Glutamatergic neuron (in vitro differentiated cells): ENCODE measurements around the gene COMMD1. TPM values are rescaled to one million over a fixed set of nuclear protein-coding genes. Genes with fewer than 3 reads are reported as not detected.

ENCODE experiments used
- DNase-seq: peaks from one replicate; pipeline ENCODE4 v3.0.0; 2022
- H3K27ac Mint-ChIP-seq: one replicate; pipeline ENCODE4 v1.8.0; 2020; ENCODE audit warnings: mild to moderate bottlenecking, mixed read lengths, inconsistent platforms; ENCODE audit not compliant: unreplicated experiment
- H3K27me3 Mint-ChIP-seq: one replicate; pipeline ENCODE4 v1.8.0; 2020; ENCODE audit warnings: mild to moderate bottlenecking, moderate library complexity, mixed read lengths, inconsistent platforms; ENCODE audit not compliant: unreplicated experiment
- H3K36me3 Mint-ChIP-seq: one replicate; pipeline ENCODE4 v1.8.0; 2020; ENCODE audit warnings: mild to moderate bottlenecking, mixed read lengths, inconsistent platforms; ENCODE audit not compliant: unreplicated experiment
- H3K4me1 Mint-ChIP-seq: one replicate; pipeline ENCODE4 v1.8.0; 2020; ENCODE audit warnings: mild to moderate bottlenecking, low read depth, mixed read lengths, inconsistent platforms; ENCODE audit not compliant: unreplicated experiment
- H3K4me3 Mint-ChIP-seq: one replicate; pipeline ENCODE4 v1.8.0; 2020; ENCODE audit warnings: mild to moderate bottlenecking, mixed read lengths, inconsistent platforms; ENCODE audit not compliant: unreplicated experiment
- H3K9me3 Mint-ChIP-seq: one replicate; pipeline ENCODE4 v1.8.0; 2020; ENCODE audit warnings: mild to moderate bottlenecking, moderate library complexity, mixed read lengths, inconsistent platforms; ENCODE audit not compliant: unreplicated experiment
- CTCF ChIP-seq: fragments of 200-600 bp; sonication (generic); IDR thresholded peaks from one replicate; pipeline ENCODE4 v1.5.0; 2021; ENCODE audit not compliant: partially characterized antibody, unreplicated experiment
- total RNA-seq: library from RNA; stranded (reverse); fragmentation: NEBNext Ultra II Directional; extraction: Animal tissue kit (Norgen Biotek cat#: 25700); gene quantifications from one replicate; pipeline ENCODE4 v1.2.1, GENCODE V29; 2021; ENCODE audit not compliant: unreplicated experiment

COMMD1 gene
- total RNA-seq, 1 donor from 2014 or later: 48.2 TPM

GRCh38 chr2:62045017-62045543 is 139.6 kb downstream of the COMMD1 start:
- peaks cover 5% of the 10 kb centered on the region for H3K36me3 Mint-ChIP-seq
- no peak overlapping the region for H3K4me3 Mint-ChIP-seq
- peak overlapping the region; percentile 44 for H3K27ac Mint-ChIP-seq
- no peak for DNase-seq
- no peaks in the 10 kb centered on the region for H3K9me3 Mint-ChIP-seq
- no peaks in the 10 kb centered on the region for H3K27me3 Mint-ChIP-seq
- H3K4me1 Mint-ChIP-seq: peaks cover 2% of the 10 kb centered on the region
- no peak for TF ChIP-seq CTCF

GRCh38 chr2:62046141-62046540 is 140.7 kb downstream of the COMMD1 start:
- Mint-ChIP-seq H3K27ac (no peak overlapping the region), H3K9me3 (no peaks in the 10 kb centered on the region), H3K4me1 (peaks cover 2% of the 10 kb centered on the region), H3K36me3 (peaks cover 5% of the 10 kb centered on the region), H3K4me3 (no peak overlapping the region), H3K27me3 (no peaks in the 10 kb centered on the region)
- no peak for TF ChIP-seq CTCF
- DNase-seq: no peak

DNA sequence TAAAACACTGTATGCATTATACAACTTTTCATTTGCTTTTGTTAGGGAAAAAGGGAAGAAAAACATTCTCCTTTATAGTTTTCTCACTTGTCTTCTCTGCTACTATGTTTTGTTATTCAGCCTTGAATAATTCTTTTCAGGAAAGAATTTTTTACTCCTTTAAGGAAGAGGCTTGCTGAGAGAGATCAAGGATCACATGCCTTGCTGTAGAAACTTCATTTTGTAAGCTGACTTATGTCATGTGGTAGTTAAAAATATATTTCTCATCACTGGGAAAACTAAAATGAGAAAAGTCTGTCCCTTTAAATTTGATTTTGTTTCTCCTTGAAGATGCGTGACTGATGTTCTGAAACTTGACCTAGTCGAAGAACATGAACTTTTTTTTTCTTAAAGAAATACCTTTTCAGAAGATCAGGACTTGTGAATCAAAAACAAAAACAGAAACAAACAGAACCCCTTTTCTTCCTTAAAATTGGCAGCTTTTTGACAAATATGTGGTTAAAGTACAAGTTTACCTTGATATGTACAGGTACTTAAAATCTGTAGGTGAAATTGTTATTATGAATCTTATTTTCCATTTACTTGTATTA is 145.1 kb downstream of the COMMD1 start:
- H3K27ac Mint-ChIP-seq: no peak overlapping the region
- peaks cover 2% of the 10 kb centered on the region for H3K4me1 Mint-ChIP-seq
- no peaks in the 10 kb centered on the region for H3K36me3 Mint-ChIP-seq
- no peaks in the 10 kb centered on the region for H3K27me3 Mint-ChIP-seq
- DNase-seq: no peak
- H3K4me3 Mint-ChIP-seq: no peak overlapping the region
- no peaks in the 10 kb centered on the region for H3K9me3 Mint-ChIP-seq
- TF ChIP-seq CTCF: no peak

- no peaks in the 10 kb centered on the region for H3K27me3 Mint-ChIP-seq
- peaks cover under 1% of the 10 kb centered on the region for H3K4me1 Mint-ChIP-seq
- no peak overlapping the region for H3K27ac Mint-ChIP-seq
- no peak overlapping the region for H3K4me3 Mint-ChIP-seq
- no peaks in the 10 kb centered on the region for H3K9me3 Mint-ChIP-seq
- H3K36me3 Mint-ChIP-seq: no peaks in the 10 kb centered on the region
- TF ChIP-seq CTCF: no peak
- no peak for DNase-seq
These were observed 148.7 kb downstream of the COMMD1 start for GRCh38 chr2:62054029-62054791.

GRCh38 chr2:62054916-62055450 is 149.5 kb downstream of the COMMD1 start:
- DNase-seq: no peak
- Mint-ChIP-seq H3K27me3 (no peaks in the 10 kb centered on the region), H3K9me3 (no peaks in the 10 kb centered on the region), H3K27ac (no peak overlapping the region), H3K36me3 (no peaks in the 10 kb centered on the region), H3K4me3 (no peak overlapping the region), H3K4me1 (no peaks in the 10 kb centered on the region)
- no peak for TF ChIP-seq CTCF
